ENCODE measurements around the gene MAP2K6.
"Not testable (repeated sequence)": the region's sequence is repeated elsewhere in the genome, so short reads cannot be mapped to it uniquely, and the experiment has no call there.

Gene MAP2K6

GRCh38 chr17:69460963-69461922, 46.7 kb downstream of the MAP2K6 start:
- no peak for DNase-seq

DNA sequence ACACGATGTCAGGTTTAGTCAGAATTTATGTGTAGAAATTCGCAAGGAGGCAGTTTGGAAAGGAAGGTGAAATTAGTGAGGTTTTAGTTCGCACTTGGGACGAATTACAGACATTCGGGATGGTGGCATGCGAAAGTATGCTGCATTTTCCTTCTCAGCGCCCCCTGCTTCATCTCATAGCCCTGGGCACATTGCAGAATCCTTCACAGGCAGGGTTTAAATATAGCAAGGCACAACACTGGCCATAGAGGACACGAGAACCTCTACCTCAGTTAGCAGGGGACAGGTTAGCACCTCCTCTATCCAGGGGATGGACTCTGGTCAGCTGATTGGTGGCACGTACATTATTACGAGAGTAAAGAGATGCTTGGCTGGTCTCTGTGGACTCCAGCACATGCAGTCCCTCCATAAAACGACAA, 47.5 kb downstream of the MAP2K6 start:
- no peak for DNase-seq

- DNase-seq: no peak
Measured at GRCh38 chr17:69462882-69463281, 48.4 kb downstream of the MAP2K6 start.

- DNase-seq: no peak
Measured at GRCh38 chr17:69466451-69466850, 52.0 kb downstream of the MAP2K6 start.

- DNase-seq: no peak
Measured at GRCh38 chr17:69466905-69467667, 52.6 kb downstream of the MAP2K6 start.

DNA sequence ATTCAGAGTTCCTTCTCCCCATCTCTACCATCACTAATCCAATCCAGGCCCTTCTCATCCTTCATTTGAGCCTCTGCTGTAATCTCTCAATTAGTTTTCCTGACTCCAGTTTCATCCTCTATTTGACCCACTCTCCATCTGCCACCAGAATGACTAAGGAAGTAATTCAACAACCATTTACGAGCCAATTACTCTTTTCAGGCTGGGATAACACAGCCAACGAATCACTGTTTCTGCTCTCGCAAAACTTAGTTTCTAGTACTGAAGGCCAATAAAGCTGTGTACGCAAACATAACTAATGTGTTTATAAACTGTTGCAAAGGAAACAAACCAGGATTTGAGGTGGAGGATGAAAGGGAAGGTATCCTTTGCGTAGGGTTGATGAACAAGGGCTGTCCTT, 53.7 kb downstream of the MAP2K6 start:
- DNase-seq: no peak

- no peak for DNase-seq
Measured at GRCh38 chr17:69470702-69471101, 56.2 kb downstream of the MAP2K6 start.

DNA sequence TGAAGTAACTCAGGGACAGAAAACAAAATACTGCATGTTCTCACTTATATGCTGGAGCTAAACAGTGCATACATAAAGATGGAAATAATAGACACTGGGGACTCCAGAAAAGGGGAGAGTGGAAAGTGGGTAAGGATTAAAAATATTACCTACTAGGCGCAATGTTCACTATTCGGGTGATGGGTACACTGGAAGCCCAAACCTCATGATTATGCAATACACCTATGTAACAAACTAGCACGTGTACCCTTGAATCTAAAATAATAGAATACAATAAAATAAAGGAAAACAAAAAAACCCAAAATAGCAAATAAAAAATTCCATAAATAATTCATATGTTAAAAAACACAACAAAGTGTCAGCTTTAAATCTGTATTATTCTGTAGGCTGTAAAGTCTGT, 56.9 kb downstream of the MAP2K6 start:
- no peak for DNase-seq

GRCh38 chr17:69473841-69474831, 59.6 kb downstream of the MAP2K6 start:
- peak in 2 of 3 donors; percentile 5 to 20 for DNase-seq

- DNase-seq: no peak
Measured at GRCh38 chr17:69477204-69477902, 62.9 kb downstream of the MAP2K6 start.

DNA sequence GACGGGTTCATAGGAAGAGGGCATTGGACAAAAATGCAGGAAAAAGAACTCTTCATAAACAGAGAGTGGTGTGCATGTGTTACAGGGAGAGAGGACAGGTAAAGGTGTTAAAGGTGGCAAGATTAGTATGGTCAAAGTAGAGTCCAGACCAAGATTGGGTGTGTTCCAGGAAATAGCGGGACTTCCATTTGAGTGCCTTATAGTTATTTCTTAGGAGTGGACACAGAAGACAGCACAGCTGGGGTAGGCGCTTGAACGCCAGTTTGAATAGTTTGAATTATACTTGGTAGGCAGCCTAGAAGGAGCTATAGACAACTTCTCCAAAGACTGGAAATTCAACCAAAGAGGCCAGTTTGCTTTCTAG, 63.4 kb downstream of the MAP2K6 start:
- DNase-seq: no peak

DNA sequence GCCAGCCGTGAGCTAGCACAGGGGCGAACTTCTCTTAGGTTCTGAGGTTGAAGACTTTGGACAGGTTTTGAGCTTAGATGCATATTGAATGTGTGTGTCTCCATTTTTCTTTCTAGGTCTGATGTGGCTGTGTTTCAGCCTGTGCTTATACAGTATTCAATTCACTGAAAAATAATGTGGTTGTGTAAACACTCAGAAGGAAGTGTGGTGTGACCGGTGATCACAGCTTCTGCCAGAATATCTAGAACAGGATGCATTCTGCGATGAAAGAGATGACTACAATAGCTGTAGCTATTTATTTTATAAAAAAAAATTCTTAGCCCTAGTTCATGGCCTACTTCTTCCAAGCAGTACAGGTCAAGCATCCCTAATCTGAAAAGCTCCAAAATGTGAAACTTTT, 64.4 kb downstream of the MAP2K6 start:
- no peak for DNase-seq

DNA sequence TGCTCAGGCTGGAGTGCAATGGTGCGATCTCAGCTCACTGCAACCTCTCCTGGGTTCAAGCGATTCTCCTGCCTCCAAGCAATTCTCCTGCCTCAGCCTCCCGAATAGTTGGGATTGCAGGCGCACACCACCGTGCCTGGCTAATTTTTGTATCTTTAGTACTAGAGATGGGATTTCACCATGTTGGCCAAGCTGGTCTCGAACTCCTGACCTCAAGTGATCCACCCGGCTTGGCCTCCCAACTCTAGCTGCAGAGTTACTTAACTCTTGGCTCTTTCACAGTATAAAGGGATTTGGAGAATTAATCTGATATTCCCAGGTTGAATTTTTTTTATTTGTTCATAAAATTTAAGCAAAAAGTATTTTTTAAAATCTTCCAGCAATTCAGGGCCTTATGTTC, 65.3 kb downstream of the MAP2K6 start:
- not testable (repeated sequence) for DNase-seq

- DNase-seq: peak; percentile 66 to 85 (median 84)
Measured at GRCh38 chr17:69480245-69480644, 65.7 kb downstream of the MAP2K6 start.

GRCh38 chr17:69485251-69485661, 70.8 kb downstream of the MAP2K6 start:
- DNase-seq: peak; percentile 73 to 84 (median 83)

GRCh38 chr17:69485901-69486643, 71.6 kb downstream of the MAP2K6 start:
- peak in 1 of 3 donors; percentile 12 for DNase-seq

DNA sequence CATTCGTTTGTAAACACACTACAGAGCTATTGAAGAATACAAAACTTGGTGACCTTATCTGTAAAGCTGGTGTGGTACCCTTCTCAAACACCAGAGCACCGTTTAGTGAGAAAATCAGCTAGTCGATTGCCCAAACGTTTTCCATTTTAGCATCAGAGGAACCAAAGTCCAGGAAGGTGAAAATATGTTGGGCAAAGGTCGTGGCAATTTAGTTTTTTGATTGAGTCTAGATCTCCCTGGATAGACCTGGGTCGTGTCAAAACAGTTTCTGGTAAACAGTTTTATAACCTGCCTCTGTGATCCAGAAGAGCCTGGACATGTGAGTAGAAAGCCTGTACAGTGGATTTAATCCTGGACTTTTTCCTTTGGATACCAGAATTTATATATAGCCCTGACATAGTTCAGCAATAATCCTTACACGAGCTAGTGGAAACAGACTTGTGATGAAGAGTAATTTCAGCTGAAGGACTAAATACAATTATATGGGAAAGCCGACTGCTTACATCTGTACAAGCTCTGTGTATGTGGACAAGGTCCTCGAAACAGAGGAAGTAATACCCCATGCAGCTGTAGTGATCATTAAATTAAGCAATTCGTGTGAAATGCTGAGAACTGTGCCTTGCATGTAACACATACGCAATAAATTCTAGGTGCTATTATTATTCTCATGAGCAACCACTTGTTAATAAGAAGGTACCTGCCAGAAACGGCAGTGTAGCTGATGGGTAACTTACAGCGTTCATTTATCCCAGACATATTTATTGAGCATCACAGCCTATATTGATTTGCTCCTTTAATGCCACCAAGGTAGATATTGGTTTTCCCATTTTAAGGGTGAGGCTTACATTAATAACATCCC, 72.5 kb downstream of the MAP2K6 start:
- no peak for DNase-seq

- DNase-seq: no peak
Measured at GRCh38 chr17:69489313-69489712, 74.8 kb downstream of the MAP2K6 start.

DNA sequence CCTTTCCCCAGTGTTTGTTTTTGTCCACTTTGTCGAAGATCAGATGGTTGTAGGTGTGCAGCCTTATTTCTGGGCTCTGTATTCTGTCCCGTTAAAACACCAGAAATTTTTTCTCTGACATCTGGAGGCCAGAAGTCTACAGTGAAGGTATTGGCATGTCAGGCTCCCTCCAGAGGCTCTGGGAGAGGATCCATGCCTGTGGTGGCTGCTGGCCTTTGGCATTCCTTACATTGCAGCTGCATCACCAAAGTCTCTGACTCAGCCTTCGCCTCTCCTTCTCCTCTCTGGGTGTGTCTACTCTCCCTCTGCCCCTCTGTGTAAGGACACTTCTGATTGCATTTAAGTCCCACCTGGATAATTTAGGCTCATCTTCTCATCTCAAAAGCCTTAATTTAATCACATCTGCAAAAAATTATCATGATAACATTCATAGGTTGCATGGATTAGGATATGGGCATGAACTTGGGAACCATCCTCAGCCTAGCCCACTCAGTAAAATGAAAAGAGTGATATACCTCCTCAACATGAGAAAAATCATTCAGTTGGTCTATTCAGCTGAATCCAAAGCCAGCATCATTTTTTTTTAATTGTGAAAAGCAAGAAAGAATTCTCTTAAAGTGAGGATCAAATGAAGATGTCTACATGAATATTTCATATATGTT, 78.0 kb downstream of the MAP2K6 start:
- DNase-seq: no peak

GRCh38 chr17:69495787-69496186, 81.3 kb downstream of the MAP2K6 start:
- DNase-seq: peak in 2 of 3 donors; percentile 22
